ENCODE data around the gene MAOA. TPM values are rescaled to one million over a fixed set of nuclear protein-coding genes. Genes with fewer than 3 reads are reported as not detected.

Gene MAOA
- total and polyA plus RNA-seq, 2 donors (not counting 1 experiment from before 2014, with no cell fraction given), result 0.05 TPM; not detected in 1

- intact Hi-C loops (cut with micrococcal nuclease), result no loop called here
- ChIA-PET CTCF (no interaction called here), POLR2A (no interaction called here)
- no peak for TF ChIP-seq CTCF (IDR thresholded peaks at IDR 0.05)
- no peak for TF ChIP-seq EZH2 (IDR thresholded peaks at IDR 0.05; ENCODE audit: borderline replicate concordance, insufficient read depth, low read depth, low read length, poor library complexity, severe bottlenecking)
- Histone ChIP-seq H2AFZ (ENCODE audit: insufficient read depth, low read depth, low read length, poor library complexity, severe bottlenecking) (no peak overlapping the region), H3K4me2 (replicated peaks; ENCODE audit: low read depth, low read length, poor library complexity, severe bottlenecking) (no peak overlapping the region), H3K27me3 (replicated peaks in 1 of 4; ENCODE audit: control extremely low read depth in 1 of 4, control insufficient read depth in 3 of 4, insufficient read depth in 4 of 4, low read length in 3 of 4) (no peaks in the 10 kb centered on the region), H3K27ac (ENCODE audit: low read length in 2 of 2) (no peak overlapping the region), H3K9me3 (ENCODE audit: control extremely low read depth in 1 of 3, control insufficient read depth in 2 of 3, insufficient read depth in 1 of 3, low read length in 2 of 3) (no peaks in the 10 kb centered on the region), H3K9ac (ENCODE audit: low read length) (no peak overlapping the region), H3K4me1 (ENCODE audit: control insufficient read depth in 2 of 2, insufficient read depth in 2 of 2, low read length in 2 of 2) (no peaks in the 10 kb centered on the region), H3K36me3 (replicated peaks in 1 of 2; ENCODE audit: control extremely low read depth in 1 of 2, control insufficient read depth in 1 of 2, extremely low read depth in 1 of 2, insufficient read depth in 2 of 2, low read length in 1 of 2) (no peaks in the 10 kb centered on the region), H3K79me2 (ENCODE audit: control insufficient read depth, insufficient read depth, low read length) (no peaks in the 10 kb centered on the region), H4K20me1 (ENCODE audit: control insufficient read depth, insufficient read depth, low read length, poor library complexity, severe bottlenecking) (no peaks in the 10 kb centered on the region), H3K4me3 (ENCODE audit: control extremely low read depth in 1 of 5, extremely low read depth in 1 of 5, insufficient read depth in 1 of 5, low read depth in 2 of 5, low read length in 4 of 5) (no peak overlapping the region)
- DNase-seq (no peak), ATAC-seq (ENCODE audit: low read depth) (no peak)
- Mint-ChIP-seq H3K27ac (no peak overlapping the region), H3K9me3 (ENCODE audit: insufficient read depth) (no peaks in the 10 kb centered on the region), H3K4me3 (no peak overlapping the region), H3K4me1 (no peaks in the 10 kb centered on the region), H3K27me3 (peaks cover 18% of the 10 kb centered on the region)
- 90% methylated on average over 2 of the region's 3 CpGs for WGBS (ENCODE audit: insufficient coverage)
Observed at GRCh38 chrX:43664258-43664657, 8.2 kb downstream of the MAOA start.

DNA sequence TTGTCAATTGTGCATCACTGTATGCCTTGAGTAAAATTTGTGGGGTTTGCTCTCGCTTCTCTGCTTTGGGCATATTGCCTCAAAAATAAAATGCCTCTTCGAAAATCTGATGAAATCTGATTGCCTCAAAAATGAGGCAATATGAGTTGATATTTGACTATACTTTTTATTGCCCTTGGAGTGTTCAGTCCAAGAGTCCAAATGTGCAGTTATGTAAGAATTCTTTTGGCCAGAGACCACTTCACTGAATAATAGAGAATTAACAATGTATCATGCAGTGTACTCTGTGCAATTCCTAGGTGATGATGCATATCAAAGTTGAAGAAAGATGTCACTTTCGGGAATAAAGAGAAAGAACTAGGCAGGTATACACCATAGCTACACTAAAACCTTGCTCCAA lies 8.6 kb downstream of the MAOA start:
- Histone ChIP-seq H3K9me3 (ENCODE audit: control extremely low read depth in 1 of 3, control insufficient read depth in 2 of 3, insufficient read depth in 1 of 3, low read length in 2 of 3) (no peaks in the 10 kb centered on the region), H3K4me1 (ENCODE audit: control insufficient read depth in 2 of 2, insufficient read depth in 2 of 2, low read length in 2 of 2) (no peaks in the 10 kb centered on the region), H3K4me2 (replicated peaks; ENCODE audit: low read depth, low read length, poor library complexity, severe bottlenecking) (no peak overlapping the region), H3K27me3 (replicated peaks in 1 of 4; ENCODE audit: control extremely low read depth in 1 of 4, control insufficient read depth in 3 of 4, insufficient read depth in 4 of 4, low read length in 3 of 4) (no peaks in the 10 kb centered on the region), H3K4me3 (ENCODE audit: control extremely low read depth in 1 of 5, extremely low read depth in 1 of 5, insufficient read depth in 1 of 5, low read depth in 2 of 5, low read length in 4 of 5) (no peak overlapping the region), H4K20me1 (ENCODE audit: control insufficient read depth, insufficient read depth, low read length, poor library complexity, severe bottlenecking) (no peaks in the 10 kb centered on the region), H3K36me3 (replicated peaks in 1 of 2; ENCODE audit: control extremely low read depth in 1 of 2, control insufficient read depth in 1 of 2, extremely low read depth in 1 of 2, insufficient read depth in 2 of 2, low read length in 1 of 2) (no peaks in the 10 kb centered on the region), H3K9ac (ENCODE audit: low read length) (no peak overlapping the region), H2AFZ (ENCODE audit: insufficient read depth, low read depth, low read length, poor library complexity, severe bottlenecking) (no peak overlapping the region), H3K79me2 (ENCODE audit: control insufficient read depth, insufficient read depth, low read length) (no peaks in the 10 kb centered on the region), H3K27ac (ENCODE audit: low read length in 2 of 2) (no peak overlapping the region)
- Mint-ChIP-seq H3K27ac (no peak overlapping the region), H3K4me3 (no peak overlapping the region), H3K4me1 (no peaks in the 10 kb centered on the region), H3K27me3 (peaks cover 18% of the 10 kb centered on the region), H3K9me3 (ENCODE audit: insufficient read depth) (no peaks in the 10 kb centered on the region)
- TF ChIP-seq CTCF (IDR thresholded peaks at IDR 0.05) (no peak), EZH2 (IDR thresholded peaks at IDR 0.05; ENCODE audit: borderline replicate concordance, insufficient read depth, low read depth, low read length, poor library complexity, severe bottlenecking) (no peak)
- DNase-seq, result no peak
- ATAC-seq (ENCODE audit: low read depth), result no peak
- intact Hi-C loops (cut with micrococcal nuclease), result no loop called here
- POLR2A ChIA-PET, result no interaction called here
- 100% methylated on average over 2 of the region's 3 CpGs for WGBS (ENCODE audit: insufficient coverage)
- CTCF ChIA-PET, result no interaction called here
